Uterus (tissue), 4 donors: ENCODE data around the gene KIAA1191. TPM values are rescaled to one million over a fixed set of nuclear protein-coding genes. Genes with fewer than 3 reads are reported as not detected.
A peak's percentile ranks its signal among the peaks of the same experiment; 100 is the strongest.

ENCODE experiments used
- DNase-seq, 2 donors: peaks; one replicate each; pipeline ENCODE4 v3.0.0-alpha.2; 2019 to 2020
- H3K27ac ChIP-seq, 2 donors: fragments of 200-600 bp; sonication (generic); 1 replicate in 1 of 2; 2 replicates in 1 of 2; pipeline ENCODE4 v1.5.1; 2016 to 2018
- H3K27me3 ChIP-seq, 2 donors: fragments of 200-600 bp; sonication (generic); one replicate each; pipeline ENCODE4 v1.5.1; 2018 to 2019; ENCODE audit warnings: control low read depth in 1 of 2
- H3K36me3 ChIP-seq, 2 donors: fragments of 200-600 bp; sonication (generic); one replicate each; pipeline ENCODE4 v1.5.1; 2019; ENCODE audit warnings: control low read depth in 1 of 2
- H3K4me1 ChIP-seq, 2 donors: fragments of 200-600 bp; sonication (generic); one replicate each; pipeline ENCODE4 v1.5.1; 2018 to 2019; ENCODE audit warnings: control low read depth in 1 of 2
- H3K4me3 ChIP-seq, 2 donors: fragments of 200-600 bp; sonication (generic); 1 replicate in 1 of 2; 2 replicates in 1 of 2; pipeline ENCODE4 v1.5.1; 2018 to 2019; ENCODE audit warnings: mild to moderate bottlenecking in 1 of 2
- H3K9me3 ChIP-seq, 2 donors: fragments of 200-600 bp; sonication (generic); one replicate each; pipeline ENCODE4 v1.5.1; 2019; ENCODE audit warnings: control low read depth in 1 of 2
- POLR2A ChIP-seq, 2 donors: fragments of 450-650 bp; IDR thresholded peaks; one replicate each; pipeline ENCODE4 v1.6.1; 2016; ENCODE audit warnings: antibody characterized with exemption in 2 of 2, mild to moderate bottlenecking in 1 of 2, moderate library complexity in 1 of 2
- intact Hi-C: fragments of 100-400 bp; cut with DNase I; formaldehyde crosslinking; loops from one replicate; pipeline ENCODE4 v1.15.1; 2023; ENCODE audit warnings: low total_unique reads
- total RNA-seq, 4 donors: library from RNA; depleted of rRNA in 3 of 4; stranded (reverse); fragments of >200 nt in 3 of 4; gene quantifications; one replicate each; pipeline versions ENCODE4 v1.1.0 to v1.2.4, GENCODE V29; 2014 to 2023
- TF ChIP-seq, protein P1 (sequence below), 4 experiments: fragments of 200-600 bp in 2 of 4; fragments of 450-650 bp in 2 of 4; sonication (generic) in 2 of 4; IDR thresholded peaks; one replicate each; pipeline ENCODE4 v1.5.1; 2016 to 2019; ENCODE audit warnings: antibody characterized with exemption in 4 of 4, mild to moderate bottlenecking in 2 of 4, moderate library complexity in 1 of 4
- donor health status: DM: yes; HTN: yes; CAD: no.

KIAA1191 gene
- total RNA-seq, 4 donors from 2014 or later: 57.0 to 112 (median 67.5) TPM

DNA sequence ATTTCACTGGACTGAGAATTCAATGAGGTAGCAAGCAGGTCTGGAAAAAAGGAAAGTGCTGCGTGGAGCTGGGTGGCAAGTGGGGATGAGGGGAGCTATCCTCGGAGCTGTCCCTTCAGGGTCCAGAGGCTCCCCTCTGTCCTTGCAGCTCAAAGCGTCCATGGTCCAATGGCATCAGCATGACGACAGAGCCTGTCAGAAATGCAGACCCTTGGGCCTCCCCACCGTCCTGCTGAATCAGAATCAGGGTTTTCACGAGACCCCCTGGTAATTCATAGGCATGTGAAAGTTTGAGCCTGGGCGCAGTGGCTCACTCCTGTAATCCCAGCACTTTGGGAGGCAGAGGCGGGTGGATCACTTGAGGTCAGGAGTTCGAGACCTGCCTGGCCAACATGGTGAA, 32.5 kb upstream of the KIAA1191 start:
- Histone ChIP-seq H3K27me3 (no peaks in the 10 kb centered on the region), H3K36me3 (no peaks in the 10 kb centered on the region), H3K9me3 (no peaks in the 10 kb centered on the region), H3K4me1 (no peaks in the 10 kb centered on the region), H3K4me3 (no peak overlapping the region), H3K27ac (no peak overlapping the region)
- DNase-seq: no peak
- intact Hi-C loops: no loop called here
- TF ChIP-seq, protein P1, sequence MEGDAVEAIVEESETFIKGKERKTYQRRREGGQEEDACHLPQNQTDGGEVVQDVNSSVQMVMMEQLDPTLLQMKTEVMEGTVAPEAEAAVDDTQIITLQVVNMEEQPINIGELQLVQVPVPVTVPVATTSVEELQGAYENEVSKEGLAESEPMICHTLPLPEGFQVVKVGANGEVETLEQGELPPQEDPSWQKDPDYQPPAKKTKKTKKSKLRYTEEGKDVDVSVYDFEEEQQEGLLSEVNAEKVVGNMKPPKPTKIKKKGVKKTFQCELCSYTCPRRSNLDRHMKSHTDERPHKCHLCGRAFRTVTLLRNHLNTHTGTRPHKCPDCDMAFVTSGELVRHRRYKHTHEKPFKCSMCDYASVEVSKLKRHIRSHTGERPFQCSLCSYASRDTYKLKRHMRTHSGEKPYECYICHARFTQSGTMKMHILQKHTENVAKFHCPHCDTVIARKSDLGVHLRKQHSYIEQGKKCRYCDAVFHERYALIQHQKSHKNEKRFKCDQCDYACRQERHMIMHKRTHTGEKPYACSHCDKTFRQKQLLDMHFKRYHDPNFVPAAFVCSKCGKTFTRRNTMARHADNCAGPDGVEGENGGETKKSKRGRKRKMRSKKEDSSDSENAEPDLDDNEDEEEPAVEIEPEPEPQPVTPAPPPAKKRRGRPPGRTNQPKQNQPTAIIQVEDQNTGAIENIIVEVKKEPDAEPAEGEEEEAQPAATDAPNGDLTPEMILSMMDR (IDR thresholded peaks at IDR 0.05): no peak
- no peak for TF ChIP-seq POLR2A (IDR thresholded peaks at IDR 0.05)

DNA sequence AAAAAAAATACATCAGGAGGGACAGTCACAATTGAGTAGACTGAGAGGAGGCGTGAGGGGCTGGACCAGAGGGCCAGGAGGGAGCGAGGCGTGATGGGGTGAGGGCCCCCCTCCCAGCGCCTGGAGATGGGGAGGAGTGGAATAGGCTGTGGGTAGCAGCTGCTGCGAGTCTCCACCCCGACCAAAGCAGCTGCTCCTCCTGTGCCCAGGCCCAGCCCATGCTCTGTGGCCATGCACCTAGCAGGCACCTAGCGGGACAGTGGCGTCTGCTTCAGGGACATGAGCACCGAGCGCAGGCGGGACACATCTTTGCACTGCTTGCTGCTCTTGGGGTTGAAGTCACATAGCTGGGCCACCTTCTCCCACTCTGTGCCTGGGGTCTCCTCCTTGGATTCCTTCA, 31.0 kb upstream of the KIAA1191 start:
- Histone ChIP-seq H3K27ac (no peak overlapping the region), H3K4me1 (peaks cover 0 to 2% of the 10 kb centered on the region in 2 donors), H3K27me3 (no peaks in the 10 kb centered on the region), H3K36me3 (no peaks in the 10 kb centered on the region), H3K4me3 (no peak overlapping the region), H3K9me3 (no peaks in the 10 kb centered on the region)
- intact Hi-C loops: no loop called here
- DNase-seq: no peak
- TF ChIP-seq, protein P1 (IDR thresholded peaks at IDR 0.05): no peak
- TF ChIP-seq POLR2A (IDR thresholded peaks at IDR 0.05): no peak

DNA sequence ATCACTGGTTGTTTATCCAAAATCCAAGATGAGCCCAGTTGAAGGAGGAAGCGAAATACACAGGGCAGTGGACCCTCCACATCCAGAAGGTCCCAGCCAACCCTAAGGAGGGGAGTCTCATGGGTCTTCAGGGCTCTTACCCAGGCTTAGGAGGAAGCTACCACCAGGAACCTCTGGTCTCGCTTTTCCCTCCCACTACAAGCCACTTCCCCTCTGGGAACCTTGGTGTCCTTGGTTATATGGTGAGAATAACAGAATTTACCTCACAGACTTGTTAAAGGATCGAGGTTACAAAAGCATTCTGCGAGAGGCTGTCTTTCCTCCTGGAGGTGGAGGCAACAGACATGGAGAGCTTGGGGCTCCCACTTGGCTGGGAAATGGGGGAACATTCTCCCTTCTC, 30.4 kb upstream of the KIAA1191 start:
- no peaks in the 10 kb centered on the region for H3K9me3 ChIP-seq
- H3K4me3 ChIP-seq: no peak overlapping the region
- H3K27ac ChIP-seq: no peak overlapping the region
- H3K36me3 ChIP-seq: no peaks in the 10 kb centered on the region
- DNase-seq: no peak
- TF ChIP-seq POLR2A (IDR thresholded peaks at IDR 0.05): no peak
- TF ChIP-seq, protein P1 (IDR thresholded peaks at IDR 0.05): no peak
- intact Hi-C loops: no loop called here
- peaks cover 0 to 5% of the 10 kb centered on the region in 2 donors for H3K4me1 ChIP-seq
- no peaks in the 10 kb centered on the region for H3K27me3 ChIP-seq

DNA sequence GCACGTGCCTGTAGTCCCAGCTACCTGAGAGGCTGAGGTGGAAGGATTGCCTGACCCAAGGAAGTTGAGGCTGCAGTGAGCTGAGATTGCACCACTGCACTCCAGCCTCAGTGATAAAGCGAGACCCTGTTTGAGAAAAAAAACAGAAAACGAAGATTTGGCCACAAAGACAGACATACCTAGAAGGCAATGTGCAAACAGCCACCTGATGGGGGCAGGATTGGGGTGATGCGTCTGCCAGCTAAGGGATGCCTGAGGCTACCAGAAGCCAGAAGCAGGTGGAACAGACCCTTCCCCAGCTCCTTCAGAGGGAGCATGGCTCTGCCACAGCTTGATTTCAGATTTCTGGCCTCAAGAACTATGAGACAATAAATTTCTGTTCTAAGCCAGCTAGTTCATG, 29.9 kb upstream of the KIAA1191 start:
- DNase-seq: no peak
- H3K36me3 ChIP-seq: no peaks in the 10 kb centered on the region
- no peak for TF ChIP-seq POLR2A (IDR thresholded peaks at IDR 0.05)
- TF ChIP-seq, protein P1 (IDR thresholded peaks at IDR 0.05): no peak

DNA sequence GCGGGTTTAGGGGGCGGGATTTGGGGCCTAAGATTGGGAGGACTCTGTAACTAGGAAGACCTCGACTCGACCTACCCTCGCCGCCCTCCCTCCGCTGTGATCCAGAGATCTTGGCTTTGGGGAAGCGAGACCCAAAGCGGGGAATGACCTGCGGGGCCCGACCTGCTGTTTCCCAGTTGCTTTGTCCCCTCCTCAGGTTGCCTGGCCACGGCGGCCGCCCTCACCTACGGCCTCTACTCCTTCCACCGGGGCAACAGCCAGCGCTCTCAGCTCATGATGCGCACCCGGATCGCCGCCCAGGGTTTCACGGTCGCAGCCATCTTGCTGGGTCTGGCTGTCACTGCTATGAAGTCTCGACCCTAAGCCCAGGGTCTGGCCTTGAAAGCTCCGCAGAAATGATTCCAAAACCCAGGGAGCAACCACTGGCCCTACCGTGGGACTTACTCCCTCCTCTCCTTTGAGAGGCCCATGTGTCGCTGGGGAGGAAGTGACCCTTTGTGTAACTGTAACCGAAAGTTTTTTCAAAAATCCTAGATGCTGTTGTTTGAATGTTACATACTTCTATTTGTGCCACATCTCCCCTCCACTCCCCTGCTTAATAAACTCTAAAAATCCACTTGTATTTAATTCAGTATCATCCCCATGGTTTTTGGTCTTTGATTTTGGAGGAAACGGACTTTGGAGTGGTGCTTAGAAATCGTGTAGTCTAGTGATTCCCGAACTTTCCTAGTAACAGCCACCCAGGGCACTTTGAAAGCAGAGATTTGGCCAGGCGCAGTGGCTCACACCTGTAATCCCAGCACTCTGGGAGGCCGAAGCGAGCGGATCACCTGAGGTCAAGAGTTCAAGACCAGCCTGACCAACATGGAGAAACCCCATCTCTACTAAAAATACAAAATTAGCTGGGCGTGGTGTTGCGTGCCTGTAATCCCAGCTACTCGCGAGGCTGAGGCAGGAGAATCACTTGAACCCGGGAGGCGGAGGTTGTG, 27.9 kb upstream of the KIAA1191 start:
- intact Hi-C loops: no loop called here
- Histone ChIP-seq H3K4me3 (peak overlapping the region; percentile 89 to 97), H3K36me3 (no peaks in the 10 kb centered on the region), H3K27ac (peak overlapping the region; percentile 96 to 99), H3K4me1 (peaks cover 0 to 5% of the 10 kb centered on the region in 2 donors), H3K9me3 (no peaks in the 10 kb centered on the region), H3K27me3 (no peaks in the 10 kb centered on the region)
- TF ChIP-seq POLR2A (IDR thresholded peaks at IDR 0.05): peak; percentile 64 to 69
- TF ChIP-seq, protein P1 (IDR thresholded peaks at IDR 0.05): no peak
- no peak for DNase-seq

More for the DNA sequence above, 29.9 kb upstream of the KIAA1191 start:
- H3K9me3 ChIP-seq: no peaks in the 10 kb centered on the region
- H3K4me3 ChIP-seq: no peak overlapping the region
- intact Hi-C loops: no loop called here
- no peak overlapping the region for H3K27ac ChIP-seq
- no peaks in the 10 kb centered on the region for H3K27me3 ChIP-seq
- H3K4me1 ChIP-seq: peaks cover 0 to 5% of the 10 kb centered on the region in 2 donors
